GM12891 (cell line): ENCODE measurements around the gene UCHL3.

ENCODE experiments used
- PAX5 ChIP-seq: IDR thresholded peaks from 2 replicates; pipeline ENCODE4 v1.6.1; 2011; ENCODE audit warnings: low read length, moderate library complexity, mild to moderate bottlenecking; ENCODE audit not compliant: insufficient read depth, severe bottlenecking
- POLR2A ChIP-seq: IDR thresholded peaks from 2 replicates; pipeline ENCODE4 v1.6.1; 2011; ENCODE audit warnings: low read depth, low read length, control low read depth
- POLR2AphosphoS5 ChIP-seq: IDR thresholded peaks from 2 replicates; pipeline ENCODE4 v1.6.1; 2011; ENCODE audit warnings: low read depth, low read length, control low read depth
- POU2F2 ChIP-seq: IDR thresholded peaks from 2 replicates; pipeline ENCODE4 v1.6.1; 2011; ENCODE audit warnings: low read depth, mild to moderate bottlenecking, control low read depth, low read length, moderate library complexity
- SPI1 ChIP-seq: IDR thresholded peaks from 2 replicates; pipeline ENCODE4 v1.6.1; 2011; ENCODE audit warnings: low read depth, low read length, control low read depth
- TAF1 ChIP-seq: IDR thresholded peaks from 2 replicates; pipeline ENCODE4 v1.6.1; 2011; ENCODE audit warnings: low read depth, low read length, control low read depth

GRCh38 chr13:75530549-75530961, 19.0 kb upstream of the UCHL3 start:
- no peak for TF ChIP-seq POLR2AphosphoS5
- TF ChIP-seq SPI1 = no peak
- no peak for TF ChIP-seq POLR2A
- TF ChIP-seq TAF1 = no peak
- TF ChIP-seq POU2F2 = no peak
- no peak for TF ChIP-seq PAX5
